HG03558 (cell line): ENCODE results near the gene IGSF8.

Source experiments
- ATAC-seq: cut with Tn5 transposase; IDR thresholded peaks from one replicate; pipeline ENCODE4 v1.9.1; 2021; ENCODE audit warnings: moderate number of reproducible peaks; ENCODE audit not compliant: unreplicated experiment; ENCODE audit errors: extremely low read depth

The IGSF8 gene

GRCh38 chr1:160092366-160093068, 5.9 kb downstream of the IGSF8 start:
- ATAC-seq: no peak

GRCh38 chr1:160091666-160092223, 6.7 kb downstream of the IGSF8 start:
- ATAC-seq: no peak

- ATAC-seq: no peak
Measured at GRCh38 chr1:160090760-160091159, 7.7 kb downstream of the IGSF8 start.

- ATAC-seq: no peak
Measured at GRCh38 chr1:160089883-160090282, 8.5 kb downstream of the IGSF8 start.

- ATAC-seq: no peak
Measured at GRCh38 chr1:160087118-160087662, 11.2 kb downstream of the IGSF8 start.

GRCh38 chr1:160086456-160086892, 11.9 kb downstream of the IGSF8 start:
- ATAC-seq: no peak

GRCh38 chr1:160085686-160086455, 12.5 kb downstream of the IGSF8 start:
- ATAC-seq: no peak

GRCh38 chr1:160084771-160085321, 13.6 kb downstream of the IGSF8 start:
- ATAC-seq: no peak

GRCh38 chr1:160083968-160084770, 14.2 kb downstream of the IGSF8 start:
- no peak for ATAC-seq

GRCh38 chr1:160082926-160083325, 15.5 kb downstream of the IGSF8 start:
- ATAC-seq: no peak

GRCh38 chr1:160082487-160082886, 15.9 kb downstream of the IGSF8 start:
- no peak for ATAC-seq

- ATAC-seq: no peak
Measured at GRCh38 chr1:160081261-160081936, 17.0 kb downstream of the IGSF8 start, which contains the start of gene KCNJ9. Gene KCNJ9 (plus strand): TSS chr1:160081538. CDS start chr1:160084031, 2,493 bp downstream.

GRCh38 chr1:160080381-160081100, 17.9 kb downstream of the IGSF8 start:
- ATAC-seq: no peak

- no peak for ATAC-seq
Measured at GRCh38 chr1:160079448-160079847, 19.0 kb downstream of the IGSF8 start.

- ATAC-seq: no peak
Measured at GRCh38 chr1:160078512-160079195, 19.8 kb downstream of the IGSF8 start.

GRCh38 chr1:160077486-160077885, 20.9 kb downstream of the IGSF8 start:
- ATAC-seq: no peak

GRCh38 chr1:160076295-160076694, 22.1 kb downstream of the IGSF8 start:
- ATAC-seq: no peak

- no peak for ATAC-seq
Measured at GRCh38 chr1:160075836-160076235, 22.6 kb downstream of the IGSF8 start.
